22Rv1 (cell line): ENCODE data around the gene RUSC2.

ENCODE experiments used
- CTCF ChIP-seq: fragments of 450-650 bp; IDR thresholded peaks from 2 replicates; pipeline ENCODE4 v1.5.1; 2017; ENCODE audit warnings: mild to moderate bottlenecking
- ZFX ChIP-seq: fragments of 450-650 bp; IDR thresholded peaks from 2 replicates; pipeline ENCODE4 v1.6.1; 2017; ENCODE audit warnings: antibody characterized with exemption, borderline replicate concordance

- TF ChIP-seq CTCF (no peak), ZFX (no peak)
These were observed 31.8 kb downstream of the RUSC2 start for GRCh38 chr9:35521708-35522107.
